Amniotic epithelial cell (primary cell): Measurements from ENCODE around the gene GRIP2.

Experiments used
- DNase-seq: peaks from one replicate; pipeline ENCODE4 v3.0.0-alpha.2; 2010; ENCODE audit warnings: low read depth

GRIP2 gene

DNA sequence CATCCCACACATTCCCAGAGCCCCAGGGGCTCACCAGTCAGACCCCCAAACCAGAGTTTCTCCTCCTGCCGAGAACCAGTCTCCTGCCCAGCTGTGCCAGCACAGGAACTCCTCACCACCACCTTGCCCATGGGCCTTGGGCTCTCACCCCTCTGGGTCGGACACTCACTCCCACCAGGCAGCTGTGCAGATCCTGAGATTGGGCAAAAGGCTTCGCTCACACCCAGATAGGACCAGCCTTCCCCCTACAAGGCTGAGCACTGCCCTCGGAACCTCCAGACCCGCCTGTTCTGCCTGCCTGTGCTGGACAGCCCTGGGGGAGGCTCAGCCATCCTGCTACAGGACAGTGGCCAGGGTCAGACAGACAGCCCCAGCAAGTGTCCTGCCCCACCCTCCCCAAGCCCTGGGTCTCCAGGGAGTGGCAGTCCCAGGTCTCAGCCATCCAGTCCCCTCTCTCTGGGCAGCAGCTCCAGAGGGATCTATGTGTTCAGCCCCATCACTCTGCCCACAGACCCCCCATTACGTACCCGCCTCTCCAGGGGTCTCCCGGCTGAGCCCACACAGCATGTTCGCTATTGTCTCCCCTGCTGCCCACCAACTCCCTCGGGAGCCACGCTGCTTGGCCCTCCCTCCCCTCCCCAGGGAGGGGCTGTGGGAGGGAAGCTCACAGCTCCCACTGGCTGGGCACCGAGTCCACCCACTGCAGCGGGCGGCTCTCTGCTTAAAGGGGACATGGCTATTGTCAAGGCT is at the start of gene GRIP2:
TSS of gene GRIP2 (minus strand) at position 601 of the 750 bp plus-strand sequence. CDS start at position 567, 34 bp downstream.
- no peak for DNase-seq

- DNase-seq: no peak
These were observed 48.4 kb upstream of the GRIP2 start for GRCh38 chr3:14588425-14589112.

DNA sequence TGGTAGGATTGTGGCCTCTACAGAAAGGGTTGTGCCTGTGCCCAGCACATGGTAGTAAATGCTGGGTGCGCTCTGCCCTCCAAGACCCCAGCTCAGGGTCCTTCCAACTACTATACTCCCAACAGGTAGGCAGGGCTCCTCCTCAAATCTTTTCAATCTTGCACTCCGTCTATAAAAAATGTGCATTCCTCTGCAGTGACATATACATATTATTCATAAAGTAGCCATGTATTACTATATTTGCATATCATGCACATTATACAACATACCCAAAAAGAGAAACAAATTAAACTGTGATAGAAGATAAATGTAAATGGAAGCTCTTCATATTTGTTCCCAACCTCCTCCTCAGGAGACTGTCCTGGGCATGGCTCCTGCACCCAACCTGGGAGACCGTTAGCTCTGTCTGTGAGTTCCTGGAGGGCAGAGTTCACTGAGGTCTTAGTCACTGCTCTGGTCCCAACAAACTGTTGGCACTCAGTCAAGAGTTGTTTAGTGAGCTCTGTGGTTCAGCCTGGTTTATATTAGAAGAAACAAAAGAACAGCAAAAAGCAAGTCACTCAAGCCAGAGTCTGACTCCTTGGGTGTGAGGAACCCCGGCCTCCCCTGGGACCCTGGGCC is 47.7 kb upstream of the GRIP2 start:
- peak; percentile 72 for DNase-seq

GRCh38 chr3:14586611-14587010 is 46.5 kb upstream of the GRIP2 start:
- no peak for DNase-seq

DNA sequence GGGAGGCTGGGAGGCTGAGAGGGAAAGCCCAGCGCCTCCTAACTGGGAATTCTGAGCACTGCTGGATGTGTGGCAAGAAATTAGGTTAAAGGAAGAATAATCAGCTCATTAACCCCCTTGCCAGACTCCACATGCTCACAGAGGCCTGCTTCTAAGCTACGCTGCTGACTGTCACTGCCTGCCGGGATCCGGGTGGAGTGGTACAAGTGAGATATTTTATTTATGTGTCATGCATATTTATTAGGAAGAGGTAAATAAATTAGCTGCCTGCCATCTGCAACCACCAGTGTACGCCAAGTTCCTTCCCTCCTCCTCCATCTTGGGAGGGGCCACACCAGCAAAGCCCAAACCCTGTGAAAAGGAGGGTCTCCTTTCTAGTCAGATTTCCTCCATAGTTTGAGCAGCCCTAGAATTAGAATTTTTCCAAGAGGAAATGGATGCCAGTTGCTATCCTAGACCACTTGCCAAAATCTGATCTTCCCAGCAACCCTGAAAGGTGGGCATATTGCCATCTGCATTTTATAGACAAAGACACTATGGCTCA is 43.5 kb upstream of the GRIP2 start:
- DNase-seq: peak; percentile 37

- DNase-seq: no peak
These were observed 41.9 kb upstream of the GRIP2 start for GRCh38 chr3:14582045-14582410.

DNA sequence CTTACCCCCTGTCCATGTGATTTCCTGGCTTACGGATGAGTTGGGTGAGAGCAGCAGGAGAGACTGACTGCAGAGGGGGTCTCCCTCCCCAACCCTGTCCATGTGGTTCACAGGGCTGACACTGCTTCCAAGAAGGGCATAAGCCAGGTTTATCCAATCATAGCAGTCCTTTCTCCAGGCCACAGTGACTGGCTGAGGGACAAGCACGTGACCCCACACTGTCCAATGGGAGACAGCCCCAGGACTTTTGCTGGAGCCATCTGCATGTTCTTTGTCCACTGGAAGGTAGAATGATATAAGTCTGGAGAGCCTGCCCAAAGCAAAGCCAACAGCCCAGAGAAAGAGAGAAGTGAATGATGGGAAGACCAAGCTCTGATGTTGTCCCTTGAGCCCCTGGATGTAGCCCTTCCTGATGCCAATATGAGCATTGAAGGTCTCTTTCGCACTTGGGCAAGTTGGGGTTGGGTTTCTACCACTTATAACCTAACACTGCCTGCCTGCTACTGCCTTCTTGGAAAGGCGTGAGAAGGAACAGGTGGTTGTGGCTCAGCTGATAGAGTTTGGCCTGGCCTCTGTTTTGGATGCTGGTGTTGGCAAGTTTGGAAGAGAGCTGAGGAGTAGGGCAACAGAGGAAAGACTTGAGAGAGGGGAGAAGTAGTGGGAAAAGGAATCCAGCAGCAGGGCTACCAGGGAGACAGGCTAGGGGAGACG is 41.3 kb upstream of the GRIP2 start:
- DNase-seq: no peak

GRCh38 chr3:14577897-14578296 is 37.8 kb upstream of the GRIP2 start:
- no peak for DNase-seq

- DNase-seq: no peak
These were observed 36.0 kb upstream of the GRIP2 start for GRCh38 chr3:14576163-14576562.

- DNase-seq: no peak
These were observed 34.0 kb upstream of the GRIP2 start for GRCh38 chr3:14574183-14574582.

DNA sequence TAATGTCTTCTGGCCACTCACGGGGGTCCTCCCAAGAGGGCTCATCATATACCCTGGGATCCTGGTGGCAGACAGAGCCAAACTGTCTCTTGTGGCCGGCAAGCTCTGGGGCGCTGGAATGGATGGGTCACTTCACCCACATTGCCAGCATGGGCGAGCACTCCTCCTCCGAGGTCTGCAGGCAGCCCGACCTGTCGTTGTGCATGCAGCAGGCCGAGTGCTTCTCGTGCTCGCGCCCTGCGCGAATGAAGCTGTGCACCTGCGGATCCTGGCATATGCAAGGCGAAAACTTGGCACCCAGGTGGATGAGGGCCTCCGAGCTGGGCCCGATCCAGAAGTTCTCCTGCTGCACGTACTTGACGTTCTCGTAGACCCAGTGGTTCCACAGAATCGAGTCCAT is 33.6 kb upstream of the GRIP2 start:
- DNase-seq: no peak

DNA sequence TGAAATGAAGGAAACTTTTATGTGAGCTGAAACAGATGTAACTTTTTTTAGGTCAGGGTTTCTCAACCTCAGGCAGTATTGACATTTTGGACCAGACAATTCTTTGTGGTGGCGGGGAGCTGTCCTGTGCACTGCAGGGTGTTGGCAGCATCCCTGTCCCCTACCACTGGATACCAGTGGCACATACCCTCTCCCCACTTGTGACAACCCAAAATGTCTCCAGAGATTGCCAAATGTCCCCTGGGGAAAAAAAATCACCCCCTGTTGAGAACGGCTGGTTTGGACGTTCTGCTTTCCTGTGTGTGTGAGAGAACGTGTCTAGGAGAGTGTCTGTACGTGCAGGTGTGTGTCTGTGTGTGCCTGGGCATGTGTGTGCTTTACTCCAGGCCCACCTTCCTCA is 30.7 kb upstream of the GRIP2 start:
- DNase-seq: no peak

GRCh38 chr3:14570089-14570488 is 29.9 kb upstream of the GRIP2 start:
- DNase-seq: no peak

DNA sequence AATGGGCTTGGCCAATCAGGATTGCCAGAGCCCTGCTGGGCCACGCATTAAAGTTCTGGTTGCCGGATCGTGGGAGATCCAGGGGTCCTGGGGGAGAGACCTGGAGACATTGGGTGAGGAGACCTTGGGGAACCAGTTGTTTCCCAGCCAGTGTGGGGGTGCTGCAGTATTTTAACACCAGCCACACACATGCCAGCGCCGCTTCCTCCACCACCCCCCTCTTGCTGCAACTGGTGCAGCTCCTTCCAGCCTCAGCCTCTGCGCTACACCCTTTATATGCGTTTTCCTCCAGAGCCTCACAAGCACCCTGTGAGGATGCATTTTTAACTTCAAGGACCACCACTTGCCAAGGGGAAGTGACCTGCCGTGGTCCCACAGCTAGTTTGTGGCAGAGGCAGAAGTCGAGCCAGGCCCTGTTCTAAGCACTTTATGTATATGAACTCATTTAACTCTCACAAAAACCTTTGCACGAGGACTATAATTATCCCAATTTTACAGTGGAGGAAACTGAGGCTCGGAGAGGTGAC is 29.4 kb upstream of the GRIP2 start:
- no peak for DNase-seq

DNA sequence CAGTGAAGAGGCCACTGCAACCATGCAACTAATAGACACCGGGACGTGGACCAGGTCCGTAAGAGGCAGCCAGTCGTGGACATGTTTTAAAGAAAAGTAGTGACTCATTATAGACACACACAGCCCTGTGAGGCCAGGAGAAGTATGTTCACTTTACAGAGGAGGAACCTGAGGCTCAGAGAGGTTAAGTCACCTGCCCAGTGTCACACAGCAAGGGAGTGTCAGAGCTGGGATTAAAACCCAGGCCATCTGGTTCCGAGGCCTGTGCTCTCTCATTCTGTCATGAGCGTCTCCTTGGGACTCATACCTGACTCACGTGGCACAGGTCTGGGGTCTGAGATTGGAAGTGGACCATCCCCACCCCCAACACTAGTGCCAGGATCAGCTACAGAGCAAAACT is 28.1 kb upstream of the GRIP2 start:
- no peak for DNase-seq

DNA sequence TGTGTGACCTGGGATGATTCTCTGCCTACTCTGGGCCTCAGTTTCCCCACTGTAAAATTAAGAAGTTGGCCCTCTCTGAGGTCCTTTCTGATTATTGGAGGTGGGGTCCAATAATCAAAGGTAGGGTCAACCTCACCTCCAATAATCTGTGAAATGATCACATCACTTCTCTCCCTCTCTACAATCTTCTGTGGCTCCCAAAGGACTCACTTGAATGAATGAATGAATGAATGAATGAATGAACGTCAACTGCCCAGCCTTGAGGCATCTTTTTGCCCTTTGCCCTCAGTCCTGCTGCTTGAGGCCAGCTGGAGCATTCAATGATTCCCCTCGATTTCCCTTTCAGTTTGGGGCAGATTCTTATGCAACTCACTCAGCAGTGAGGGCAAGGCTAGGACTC is 26.7 kb upstream of the GRIP2 start:
- no peak for DNase-seq

- peak; percentile 78 for DNase-seq
These were observed 25.9 kb upstream of the GRIP2 start for GRCh38 chr3:14565868-14566588.

GRCh38 chr3:14564741-14565140 is 24.6 kb upstream of the GRIP2 start:
- DNase-seq: no peak

DNA sequence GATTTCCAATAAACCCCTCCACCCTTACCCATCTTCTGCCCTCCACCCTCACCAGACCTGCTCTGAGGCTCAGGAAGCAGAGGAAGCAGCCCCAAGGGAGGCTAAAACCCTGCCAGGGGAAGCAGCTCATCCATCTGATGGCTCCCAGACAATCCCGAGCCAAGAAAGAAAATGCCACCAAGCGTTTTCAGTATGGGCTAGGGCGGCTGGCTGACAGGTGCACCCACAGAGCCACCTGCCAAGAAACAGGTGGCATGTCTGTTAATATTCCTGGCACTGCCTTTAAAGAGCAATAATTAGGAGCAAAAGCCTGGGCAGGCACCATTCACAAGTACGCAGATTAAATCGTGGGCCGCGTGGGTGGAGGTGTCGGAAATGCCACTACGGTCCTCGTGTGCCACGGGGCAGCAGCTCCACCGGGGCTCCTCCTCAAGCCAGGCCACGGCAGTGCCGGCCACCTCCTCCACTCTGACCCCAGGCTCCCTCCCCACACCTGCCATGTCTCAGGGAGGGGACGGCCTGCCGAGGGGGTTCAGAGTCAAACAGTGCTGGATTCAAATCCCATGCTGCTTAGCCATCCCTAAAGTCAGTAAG is 23.9 kb upstream of the GRIP2 start:
- no peak for DNase-seq

DNA sequence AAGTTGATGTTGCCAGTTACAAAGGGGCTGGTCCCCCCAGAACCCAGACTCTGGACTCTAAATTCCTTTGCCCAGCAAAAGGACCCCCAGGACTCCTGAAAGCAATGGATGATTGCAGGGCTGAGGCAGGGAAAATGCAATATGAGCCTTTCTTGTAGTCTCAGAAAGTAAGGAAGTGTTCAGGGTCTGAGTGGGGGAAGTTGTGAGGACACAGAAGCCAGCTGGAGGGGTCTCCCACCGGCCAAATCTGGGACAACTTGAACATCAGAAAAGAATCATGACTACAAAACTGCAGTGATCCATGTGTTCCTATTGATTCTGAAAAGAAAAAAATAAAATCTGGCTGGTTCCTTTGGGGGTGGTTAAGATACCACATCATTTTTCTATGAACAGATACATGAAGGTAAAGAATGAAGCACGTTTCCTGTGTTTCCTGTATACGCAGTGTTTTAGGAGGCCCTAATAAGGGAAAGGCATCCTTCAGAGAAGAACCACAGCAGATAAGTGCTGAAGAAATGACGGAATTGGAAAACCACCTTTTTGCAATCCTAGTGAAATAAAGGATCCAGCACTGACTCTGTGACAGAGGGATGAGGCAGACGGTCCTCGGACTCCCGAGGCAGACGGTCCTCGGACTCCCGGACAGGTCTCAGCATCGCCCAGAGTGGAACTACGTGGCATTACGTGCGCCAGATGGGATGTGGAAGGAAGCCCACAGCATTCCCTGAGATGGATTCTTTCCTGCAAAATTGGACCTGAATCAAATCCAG is 22.2 kb upstream of the GRIP2 start:
- peak; percentile 35 for DNase-seq
